GM18858 (cell line): ENCODE measurements around the gene NOSIP.

Experiments
- ATAC-seq: cut with Tn5 transposase; IDR thresholded peaks from one replicate; pipeline ENCODE4 v1.9.1; 2021; ENCODE audit not compliant: unreplicated experiment

The NOSIP gene

GRCh38 chr19:49512970-49513745 is 67.2 kb downstream of the NOSIP start:
- no peak for ATAC-seq

- no peak for ATAC-seq
Observed at GRCh38 chr19:49507803-49508494, 72.4 kb downstream of the NOSIP start.

- no peak for ATAC-seq
Observed at GRCh38 chr19:49506575-49507105, 73.7 kb downstream of the NOSIP start.
